Activated CD4-positive, alpha-beta T cell treated with anti-CD3 and anti-CD28 coated beads, Interleukin-2, Interleukin-6, amounts not matched to agents 100 ng/mL and 50 ng/mL, durations not matched to agents 16 hours and 8 hours (primary cell): ENCODE results near the gene PLP2.

Experiments used
- DNase-seq: peaks from one replicate; pipeline ENCODE4 v3.0.0-alpha.2; 2020

Gene PLP2

DNA sequence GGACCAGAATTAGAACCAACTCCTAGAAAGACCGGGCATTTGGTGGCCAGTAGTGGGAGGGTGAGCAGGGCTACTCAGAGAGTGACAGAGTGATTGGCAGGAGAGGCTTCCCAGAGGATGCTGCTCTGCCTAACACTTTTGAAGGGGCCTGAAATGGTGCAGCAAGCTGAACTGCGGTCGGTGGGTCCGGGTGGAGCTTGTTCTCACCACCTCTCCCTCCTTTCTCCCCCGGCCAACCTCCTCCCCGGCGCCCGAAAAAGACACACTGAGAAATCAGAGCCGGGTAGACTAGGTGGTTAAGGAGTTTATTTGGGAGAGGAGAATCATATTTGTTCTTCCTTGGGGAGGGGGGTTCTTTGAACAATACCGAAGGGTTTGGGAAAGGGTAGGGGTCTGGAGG is 15.8 kb downstream of the PLP2 start:
- no peak for DNase-seq

DNA sequence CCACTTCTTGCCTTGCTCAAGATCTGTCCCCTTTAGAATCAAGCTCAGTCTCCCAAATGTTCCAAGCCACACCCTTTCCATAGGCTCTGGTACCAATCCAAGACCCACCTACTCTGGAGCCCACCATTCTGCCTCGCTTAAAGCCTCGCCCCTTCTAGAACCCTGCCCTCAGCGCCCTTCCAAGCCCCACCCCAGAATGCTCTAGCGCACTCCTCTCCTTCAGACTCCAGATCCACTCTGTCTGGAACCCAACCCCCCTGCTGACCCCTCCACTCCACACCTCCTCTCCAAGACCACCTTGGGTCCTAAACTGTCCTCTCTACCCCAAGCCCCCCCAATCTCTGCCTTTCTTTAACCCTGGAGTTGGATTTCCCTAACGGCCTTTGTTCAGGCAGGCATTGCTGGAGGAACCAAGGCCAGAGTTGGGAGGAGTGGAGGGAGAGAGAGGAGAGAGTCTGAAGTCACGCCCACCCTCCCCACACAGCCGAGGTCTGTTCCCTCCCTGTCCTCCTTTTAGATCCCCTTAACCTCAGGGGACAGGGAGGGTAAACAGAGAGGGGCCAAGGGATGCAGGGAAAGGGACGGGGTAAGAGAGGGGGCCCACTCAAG is 16.9 kb downstream of the PLP2 start:
- DNase-seq = no peak

DNA sequence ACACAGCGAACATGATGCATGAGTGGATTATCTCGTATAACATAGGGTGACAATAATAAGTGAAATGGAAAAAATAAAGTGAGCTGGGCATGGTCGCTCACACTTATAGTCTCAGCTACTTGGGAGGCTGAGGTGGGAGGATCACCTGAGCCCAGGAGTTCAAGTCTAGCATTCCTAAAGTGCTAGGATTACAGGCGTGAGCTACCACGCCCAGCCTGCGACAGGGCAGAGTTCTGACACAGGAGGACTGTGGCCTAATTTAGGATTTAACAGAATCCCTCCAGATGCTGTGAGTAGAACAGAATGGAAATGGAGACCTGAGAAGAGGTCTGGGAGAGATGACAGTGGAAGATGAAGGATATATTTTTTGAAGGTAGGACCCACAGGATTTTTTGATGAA is 17.9 kb downstream of the PLP2 start:
- DNase-seq = no peak

DNA sequence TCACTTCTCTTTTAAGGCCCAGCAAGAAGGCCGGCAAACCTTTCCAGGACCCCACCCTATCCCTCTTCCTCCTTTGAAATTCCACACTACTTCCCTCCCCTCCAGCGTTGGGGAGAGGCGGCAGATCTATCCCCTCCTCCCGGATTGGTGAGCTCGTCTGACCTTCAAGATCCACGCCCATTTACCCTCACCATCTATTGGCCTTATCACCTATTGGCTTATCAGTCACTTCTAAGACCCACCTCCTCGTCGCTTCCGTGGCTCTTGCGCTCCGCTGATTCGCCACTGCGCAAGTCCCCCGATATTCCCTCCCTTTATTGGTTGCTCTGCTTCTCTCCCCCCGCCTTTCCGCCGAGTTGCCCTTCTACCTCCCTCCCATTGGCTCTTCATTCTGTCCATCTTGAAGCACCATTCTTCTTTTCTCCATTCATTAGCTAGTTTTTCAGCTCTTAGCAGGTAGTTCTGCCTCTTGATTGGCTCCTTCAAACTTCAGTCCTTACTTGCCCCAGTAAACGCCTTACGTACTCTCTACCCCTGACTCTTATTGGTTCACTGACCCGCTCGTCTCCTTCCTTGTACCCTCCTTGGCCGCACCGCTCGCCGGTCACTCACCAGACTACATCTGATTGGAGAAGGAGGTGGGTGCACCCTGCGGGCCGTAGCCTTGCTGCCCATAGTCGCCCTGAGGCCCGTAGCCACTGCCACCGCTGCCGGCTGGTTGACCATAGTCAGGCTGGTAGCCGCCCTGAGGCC is 19.3 kb downstream of the PLP2 start:
- peak; percentile 93 for DNase-seq

DNA sequence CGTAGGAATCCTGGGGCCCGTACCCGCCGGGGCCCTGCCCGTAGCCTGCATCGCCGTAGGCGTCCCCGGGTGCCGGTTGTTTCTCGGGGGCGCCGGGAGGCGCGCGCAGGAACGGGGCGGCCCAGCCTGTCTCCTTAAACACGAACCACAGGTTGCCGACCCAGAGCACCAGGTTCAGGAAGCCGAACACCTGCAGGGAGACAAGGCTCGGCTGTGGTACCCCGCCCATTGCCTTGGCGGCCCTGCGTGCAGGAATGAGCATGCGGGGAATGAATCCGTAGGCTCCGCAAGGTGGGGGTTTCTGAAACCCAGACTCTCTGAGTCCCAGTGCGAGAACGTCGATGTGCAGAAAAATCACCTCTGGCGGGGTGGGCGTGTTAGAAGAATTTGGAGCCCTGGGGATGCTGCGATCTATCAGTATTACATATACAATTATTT is 19.9 kb downstream of the PLP2 start:
- peak; percentile 42 for DNase-seq

DNA sequence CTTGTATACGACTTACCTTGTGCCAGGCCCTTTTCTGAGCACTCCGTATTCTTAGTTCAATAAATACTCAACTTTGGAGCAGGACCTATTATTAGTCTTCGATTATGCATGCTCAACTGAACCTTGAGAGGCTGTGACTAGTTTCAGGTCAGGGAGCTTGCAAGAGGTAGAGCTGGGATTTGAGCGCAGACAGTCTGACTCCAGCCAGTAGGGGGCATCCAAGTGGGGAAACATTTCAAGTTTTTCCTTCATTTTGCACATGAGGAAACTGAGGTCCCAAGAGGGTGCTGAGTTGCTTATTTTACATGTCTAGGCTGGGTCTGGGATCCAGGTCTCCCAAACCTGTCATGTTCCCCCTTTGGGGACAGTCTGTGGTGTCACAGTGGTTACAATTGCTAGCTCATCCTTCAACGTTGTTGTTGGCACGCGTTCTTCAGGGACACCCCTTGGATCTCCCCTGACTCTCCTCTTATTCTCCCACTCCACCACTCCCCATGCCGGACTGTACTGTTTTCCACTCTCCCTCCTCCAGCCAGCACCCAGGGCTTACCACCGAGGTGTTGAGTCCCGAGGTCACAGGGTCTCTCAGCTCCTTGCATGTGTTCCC is 21.1 kb downstream of the PLP2 start:
- DNase-seq = peak; percentile 57

DNA sequence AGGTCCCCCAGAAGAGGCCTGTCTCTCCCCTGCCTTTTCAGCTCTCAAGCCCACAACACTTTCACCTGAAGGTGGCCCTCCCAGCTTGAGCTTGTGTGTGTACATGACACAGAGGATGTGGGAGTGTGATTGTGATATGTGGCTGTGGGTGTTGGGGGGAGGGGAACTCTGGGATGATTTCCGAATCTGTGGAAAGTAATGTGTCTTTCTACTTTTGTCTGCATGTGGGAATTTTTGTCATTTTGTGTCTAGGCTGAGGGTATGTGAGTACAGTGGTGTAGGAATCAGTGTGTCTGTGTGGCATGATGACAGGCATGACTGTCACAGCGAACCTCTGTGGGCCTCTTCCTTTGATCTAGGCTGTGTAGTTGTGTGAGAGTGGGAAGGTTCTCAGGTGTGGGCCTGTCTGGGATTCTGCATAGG is 21.9 kb downstream of the PLP2 start:
- DNase-seq = peak; percentile 12

DNA sequence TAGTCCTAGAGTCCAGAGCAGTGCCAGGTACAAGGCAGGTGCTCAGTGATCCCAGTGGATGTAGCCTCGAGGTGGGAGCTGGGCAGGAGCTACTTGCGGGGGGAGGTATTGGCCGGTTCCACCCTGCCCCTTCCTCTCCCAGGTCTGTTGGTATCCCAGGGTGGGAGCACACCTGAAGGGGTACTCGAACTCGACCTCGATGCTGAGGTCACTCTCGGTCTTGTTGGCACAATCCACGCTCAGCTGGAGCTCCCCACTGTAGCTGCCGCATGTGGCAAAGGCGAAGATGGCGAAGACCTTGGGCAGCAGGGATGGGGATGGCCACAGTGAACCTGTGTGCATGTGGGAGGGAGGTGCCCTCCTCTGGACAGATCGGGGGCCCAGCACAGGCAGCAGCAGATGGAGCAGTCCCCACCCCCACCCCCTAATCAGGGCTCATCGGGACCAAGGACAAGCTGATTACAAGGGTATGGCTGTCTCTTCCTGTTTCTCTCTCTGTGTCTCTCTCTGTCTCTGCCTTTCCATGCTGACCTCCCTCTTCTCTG is 25.9 kb downstream of the PLP2 start:
- DNase-seq = no peak

DNA sequence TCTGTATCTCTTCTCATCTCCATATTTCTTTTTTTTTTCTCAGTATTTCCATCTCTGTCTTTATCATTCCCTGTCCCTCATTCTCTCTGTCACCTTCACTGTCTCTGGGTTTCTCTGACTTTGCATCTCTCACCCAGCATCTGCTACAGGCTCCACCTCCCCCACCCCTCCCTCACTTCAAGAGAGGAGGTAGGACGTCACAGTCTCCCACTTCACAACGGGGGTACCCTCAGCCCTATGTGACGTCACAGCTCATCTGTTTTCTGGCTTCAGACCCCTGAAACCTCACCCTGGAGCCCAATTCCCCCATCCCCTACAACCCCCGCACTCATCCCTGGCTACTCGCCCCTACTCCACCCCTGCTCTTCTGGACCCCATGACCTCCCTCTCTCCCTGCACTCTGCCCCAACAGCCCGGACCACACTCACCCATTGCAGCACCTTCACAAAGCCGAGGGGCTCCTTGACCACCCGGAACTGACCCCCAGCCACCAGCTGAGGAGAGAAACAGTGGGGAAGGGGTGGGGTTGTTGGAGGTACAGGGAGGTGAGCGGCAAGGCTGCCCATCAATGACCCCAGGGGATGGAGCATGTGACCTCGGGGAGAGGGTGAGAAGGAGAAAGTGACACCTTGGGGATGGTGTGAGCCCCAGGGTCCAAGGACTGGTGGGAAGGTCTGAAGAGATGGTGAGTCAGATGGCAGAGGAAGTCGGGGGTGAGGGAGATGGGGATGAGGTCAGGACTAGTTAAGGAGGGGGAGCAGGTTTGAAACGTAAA is 27.0 kb downstream of the PLP2 start:
- no peak for DNase-seq

DNA sequence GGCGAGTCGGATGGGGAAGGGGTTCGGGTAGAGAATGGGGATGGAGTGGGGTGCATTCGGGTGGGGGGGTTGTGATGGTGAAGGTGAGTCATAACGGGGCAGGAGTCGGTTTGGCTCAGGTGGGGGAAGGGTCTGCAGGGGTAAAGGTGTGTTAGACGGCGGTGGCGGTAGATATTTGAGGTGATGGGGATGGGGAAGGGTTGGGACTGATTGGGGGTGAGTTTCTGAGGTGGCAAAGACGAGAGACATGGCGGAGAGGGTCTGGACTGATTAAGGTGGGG is 27.6 kb downstream of the PLP2 start:
- DNase-seq = no peak

DNA sequence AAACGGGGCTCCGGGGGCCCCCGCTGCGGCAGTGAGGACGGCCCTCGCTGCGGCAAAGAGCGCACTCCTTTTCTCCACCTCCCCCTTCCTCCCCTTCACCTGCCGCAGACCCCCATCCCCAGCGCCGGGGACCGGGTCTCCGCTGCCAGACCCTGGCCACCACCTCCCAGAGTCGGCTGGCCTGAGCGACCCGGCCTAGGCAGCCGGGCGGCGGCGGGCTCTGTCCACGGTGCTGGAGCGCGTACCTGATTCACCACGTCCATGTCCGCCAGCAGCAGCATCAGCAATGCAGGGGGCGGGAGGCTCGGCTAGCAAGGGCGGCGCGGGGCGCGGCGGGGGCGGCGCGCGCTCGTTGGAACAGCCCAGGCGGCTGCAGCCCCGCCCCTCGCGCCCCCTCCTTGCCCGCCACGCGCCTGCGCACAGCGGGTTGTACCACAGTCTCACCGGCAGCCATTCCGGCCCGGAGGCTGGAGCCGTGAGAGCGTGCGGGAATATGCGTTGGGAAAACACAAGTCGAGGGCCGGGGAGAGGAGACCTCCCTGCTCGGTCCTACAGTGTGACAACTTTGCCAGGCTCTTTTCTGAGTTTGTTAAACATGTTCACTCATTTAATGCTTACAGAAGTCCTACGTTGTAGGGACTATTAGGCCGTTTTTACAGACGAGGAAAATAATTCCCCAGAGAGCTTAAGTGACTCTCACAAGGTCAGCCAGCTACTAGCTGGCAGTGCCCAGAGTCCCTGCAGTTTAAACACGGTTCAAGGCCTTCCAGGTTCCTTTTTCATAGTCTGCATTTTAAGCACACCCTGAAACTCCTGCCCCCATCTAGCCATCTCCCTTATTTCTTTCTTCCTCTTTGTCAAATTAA is 28.4 kb downstream of the PLP2 start, which contains the start of gene SYP:
SYP (minus strand) TSS at position 288 of the 866 bp plus-strand sequence; CDS start at position 281, 7 bp downstream.
- peak; percentile 89 for DNase-seq

DNA sequence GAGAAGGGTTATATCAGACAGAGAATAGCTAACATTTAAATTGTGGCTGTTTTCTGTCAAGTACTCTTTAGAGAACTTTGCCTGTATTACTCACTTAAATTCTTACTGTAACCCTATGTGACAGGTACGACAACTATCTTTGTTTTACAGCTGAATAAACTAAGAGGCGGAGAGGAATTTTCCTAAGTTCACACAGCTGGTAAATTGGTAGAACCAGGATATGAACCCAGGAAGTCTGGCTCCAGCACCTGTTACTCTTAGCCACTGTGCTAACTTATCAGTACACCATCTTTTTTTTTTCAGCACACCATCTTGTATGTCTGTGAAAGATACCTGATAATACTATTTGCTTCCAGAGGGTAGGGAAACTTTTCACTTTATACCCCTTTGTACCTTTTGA is 30.3 kb downstream of the PLP2 start:
- no peak for DNase-seq

DNA sequence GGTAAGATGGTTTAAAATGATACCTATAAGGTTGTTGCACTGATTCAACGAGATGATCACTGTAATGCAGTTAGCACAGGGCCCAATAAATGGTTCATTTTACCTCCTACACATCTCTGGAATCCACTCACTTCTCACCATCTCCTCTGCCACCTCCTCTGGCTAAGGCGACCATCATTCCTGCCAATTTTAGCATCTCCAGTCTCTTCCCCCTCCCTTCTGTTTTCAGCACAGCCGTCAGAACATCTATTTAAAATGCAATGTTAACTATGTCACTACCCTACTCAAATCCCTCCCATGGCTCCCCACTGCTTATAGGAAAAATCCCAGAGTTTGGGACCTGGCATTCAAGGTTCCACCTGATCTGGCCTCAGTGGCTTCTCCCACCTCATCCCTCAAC is 31.8 kb downstream of the PLP2 start:
- DNase-seq = no peak

DNA sequence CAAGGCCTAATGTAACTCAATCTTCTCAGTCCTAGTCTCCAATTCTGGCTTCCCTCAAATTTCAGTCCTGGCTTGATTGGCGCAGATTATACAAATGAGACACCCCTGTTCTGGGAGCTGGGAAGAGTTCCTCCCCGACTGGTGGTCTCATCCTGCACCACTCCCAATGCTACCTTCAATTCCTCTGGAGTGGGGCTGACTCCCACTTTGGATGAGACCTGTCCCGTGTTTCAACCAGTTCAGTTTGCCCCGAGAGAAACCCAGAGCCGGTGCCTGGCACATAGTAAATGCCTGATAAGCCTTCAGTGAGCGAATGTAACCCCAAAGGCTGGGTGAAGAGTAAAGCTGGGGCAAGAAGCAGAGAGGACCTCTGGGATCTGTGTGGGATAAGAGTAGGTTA is 32.3 kb downstream of the PLP2 start:
- DNase-seq = no peak

DNA sequence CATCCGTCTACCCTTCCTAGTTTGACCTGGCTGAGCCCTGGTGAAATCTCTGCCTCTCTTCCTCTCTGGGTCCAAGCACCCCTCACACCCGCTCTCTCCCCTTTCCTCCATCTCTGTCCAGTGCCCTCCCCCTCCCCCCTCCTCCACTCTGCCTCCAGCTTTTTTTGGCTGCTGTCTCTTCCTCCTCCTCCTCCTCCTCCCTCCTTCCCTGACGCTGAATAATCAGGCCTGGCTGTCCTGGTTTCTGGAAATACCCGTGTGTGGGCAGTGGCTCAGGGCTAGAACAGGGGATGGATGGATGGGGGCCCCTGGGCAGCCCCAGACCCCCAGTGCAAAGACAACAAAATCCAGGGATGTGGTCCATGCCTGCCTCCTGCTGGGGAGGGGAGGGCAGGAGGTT is 33.0 kb downstream of the PLP2 start:
- DNase-seq = no peak

DNA sequence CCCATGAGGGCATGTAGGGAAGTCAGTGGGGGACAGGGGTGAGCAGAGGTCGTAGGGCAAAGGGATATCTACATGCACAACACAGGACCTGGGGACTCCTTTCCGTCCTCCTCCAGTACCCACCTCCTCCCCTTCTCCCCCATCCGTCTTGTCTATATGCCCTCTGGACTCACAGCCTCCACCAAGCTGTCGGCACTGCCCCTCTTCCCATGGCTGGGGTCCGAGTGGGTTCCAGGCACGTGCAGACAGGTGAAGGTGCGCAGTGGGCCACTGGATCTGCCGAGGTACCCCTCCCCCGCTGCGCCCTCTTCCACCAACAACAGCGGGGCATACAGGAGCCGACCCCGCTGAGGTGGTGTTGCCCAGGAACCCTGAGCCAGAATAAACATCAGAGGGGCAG is 33.7 kb downstream of the PLP2 start:
- no peak for DNase-seq

DNA sequence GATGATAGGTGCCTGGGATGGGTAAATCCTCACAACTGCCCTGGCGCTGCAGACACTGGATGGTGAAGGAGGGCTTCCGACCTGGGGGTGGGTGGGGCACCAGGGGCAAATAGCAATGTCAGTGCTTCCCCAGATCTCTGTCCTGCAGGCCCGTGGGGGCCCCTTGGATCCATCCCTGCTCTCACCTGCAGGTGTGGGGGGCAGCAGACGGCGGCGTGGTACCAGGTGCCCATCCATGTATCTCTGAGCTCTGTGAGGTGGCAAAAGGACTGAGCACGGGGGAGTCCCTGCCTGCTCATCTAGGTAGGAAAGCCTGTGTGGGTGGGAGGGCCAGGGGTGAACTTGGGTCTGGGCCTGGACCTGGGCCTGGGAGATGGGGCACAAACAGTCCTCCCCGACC is 34.8 kb downstream of the PLP2 start:
- DNase-seq = no peak

DNA sequence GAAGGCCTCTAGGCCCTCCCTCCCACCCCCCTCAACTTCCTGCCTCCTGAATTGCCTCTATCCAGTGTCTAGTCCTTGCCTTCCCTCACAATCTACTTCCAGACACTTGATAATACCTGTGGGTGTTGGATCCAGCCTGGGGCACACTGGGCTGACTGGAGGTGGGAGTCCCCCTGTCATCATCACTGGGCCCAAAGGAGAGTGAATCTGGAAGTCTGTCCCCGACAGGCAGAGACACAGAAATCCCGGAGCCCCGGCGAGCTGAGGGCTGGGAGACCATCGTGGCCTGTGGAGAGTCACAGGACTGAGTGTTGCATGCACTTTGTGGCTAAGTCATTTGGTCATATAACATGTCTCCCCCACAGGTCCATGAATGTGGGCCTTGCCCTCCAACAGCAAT is 36.7 kb downstream of the PLP2 start:
- no peak for DNase-seq

DNA sequence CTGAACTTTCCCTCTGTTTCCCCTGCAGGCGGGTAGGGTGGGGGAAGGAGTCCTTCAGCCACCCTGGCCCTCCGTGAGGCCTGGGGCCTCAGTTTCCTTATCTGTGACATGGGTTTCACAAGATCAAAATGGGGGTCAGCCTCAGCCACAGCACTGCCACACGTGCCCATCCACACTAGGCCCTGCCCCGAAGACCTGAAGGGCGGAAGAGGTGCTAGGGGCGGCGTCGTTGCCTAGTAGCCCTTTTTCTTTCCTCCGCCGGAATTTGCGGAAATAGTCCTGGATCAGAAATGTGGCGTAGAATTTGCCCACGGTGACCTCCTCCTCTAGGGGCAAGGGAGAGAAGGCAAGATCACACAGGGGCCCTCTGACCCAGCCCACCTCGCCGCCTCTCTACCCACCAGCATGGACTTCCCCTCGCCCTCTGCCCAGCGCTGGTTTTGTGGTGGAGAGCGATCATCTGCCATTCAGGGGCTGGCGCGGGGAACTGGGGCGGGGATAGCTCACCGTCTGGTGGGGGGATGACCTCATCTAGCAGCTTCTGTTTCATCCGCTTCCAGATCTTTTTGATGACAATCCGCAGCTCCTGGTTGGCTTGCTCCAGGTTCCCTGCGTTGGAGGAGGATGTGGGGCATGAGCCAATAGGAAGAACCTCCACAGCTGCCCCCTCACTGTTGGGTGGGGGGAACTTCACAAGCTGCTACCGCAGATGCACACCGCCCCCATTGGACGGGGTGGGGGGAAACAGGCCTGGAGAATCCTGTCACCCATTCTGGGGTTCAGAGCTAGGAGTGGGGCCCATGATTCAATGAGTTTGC is 37.9 kb downstream of the PLP2 start:
- no peak for DNase-seq

DNA sequence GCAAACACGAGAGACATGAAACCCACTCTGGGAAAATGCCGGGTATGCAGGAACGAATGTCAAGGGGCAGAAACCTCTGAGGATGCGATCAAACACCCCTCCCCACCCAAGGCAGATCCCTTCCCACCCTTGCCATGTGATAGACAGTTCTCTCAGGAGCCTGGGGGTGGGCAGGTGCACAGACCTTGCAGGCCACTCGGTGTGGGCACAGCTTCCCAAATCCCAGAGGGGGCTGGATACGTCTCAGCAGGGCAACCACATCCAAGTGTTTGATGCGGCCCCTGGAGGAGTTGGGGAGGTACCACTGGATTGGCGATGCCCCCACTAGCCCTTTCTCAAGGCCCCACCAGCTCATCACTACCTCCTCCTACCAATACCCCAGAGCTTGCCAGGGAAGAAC is 38.7 kb downstream of the PLP2 start:
- DNase-seq = no peak

DNA sequence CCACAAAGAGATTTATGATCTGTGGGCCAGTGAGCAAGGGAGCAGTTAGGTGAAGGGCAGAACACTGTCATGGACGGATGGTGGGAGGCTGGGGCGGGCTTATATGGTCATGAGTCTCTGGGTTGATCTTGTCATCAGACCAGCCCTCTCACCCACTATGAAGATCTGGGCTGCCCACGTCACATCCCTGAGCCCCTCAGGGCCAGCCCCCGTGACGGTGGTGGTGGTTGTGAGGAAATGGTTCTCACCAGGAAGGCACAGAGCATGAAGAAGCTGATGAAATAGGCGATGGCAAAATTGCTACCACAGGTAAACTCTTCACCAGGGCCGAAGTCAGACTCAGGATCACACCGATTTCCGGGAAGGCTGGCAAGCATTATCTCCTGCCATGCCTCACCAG is 39.4 kb downstream of the PLP2 start:
- no peak for DNase-seq

DNA sequence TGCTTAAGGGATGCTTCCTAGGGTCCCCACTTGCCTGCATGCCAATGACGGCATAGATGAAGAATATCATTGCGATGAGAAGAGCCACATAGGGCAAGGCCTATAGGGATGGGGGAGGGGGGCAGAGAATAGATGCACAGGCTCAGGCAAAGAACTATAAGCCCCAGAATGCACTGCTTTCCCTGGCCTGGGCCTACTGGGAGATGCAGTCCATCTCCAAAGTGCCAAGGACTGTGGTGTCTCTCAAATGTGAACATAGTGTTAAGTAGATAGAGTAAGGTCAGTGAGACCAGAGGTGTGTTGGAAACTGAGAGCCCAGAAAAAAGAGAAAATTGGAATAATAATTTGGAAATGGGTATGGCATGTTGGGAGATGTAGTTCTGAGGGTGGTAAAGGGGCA is 40.5 kb downstream of the PLP2 start:
- no peak for DNase-seq
